GM20000 (cell line): ENCODE results near the gene CEBPA.
"Not testable (repeated sequence)": the region's sequence is repeated elsewhere in the genome, so short reads cannot be mapped to it uniquely, and the experiment has no call there.

Source experiments
- DNase-seq: peaks from one replicate; pipeline ENCODE4 v3.0.0; 2012; ENCODE audit warnings: low spot score
- TF ChIP-seq, protein P1 (sequence below): IDR thresholded peaks from 2 replicates; pipeline ENCODE4 v1.5.1; 2012; ENCODE audit warnings: mild to moderate bottlenecking, control low read depth; ENCODE audit errors: extremely low read depth, missing control alignments

The CEBPA gene

DNA sequence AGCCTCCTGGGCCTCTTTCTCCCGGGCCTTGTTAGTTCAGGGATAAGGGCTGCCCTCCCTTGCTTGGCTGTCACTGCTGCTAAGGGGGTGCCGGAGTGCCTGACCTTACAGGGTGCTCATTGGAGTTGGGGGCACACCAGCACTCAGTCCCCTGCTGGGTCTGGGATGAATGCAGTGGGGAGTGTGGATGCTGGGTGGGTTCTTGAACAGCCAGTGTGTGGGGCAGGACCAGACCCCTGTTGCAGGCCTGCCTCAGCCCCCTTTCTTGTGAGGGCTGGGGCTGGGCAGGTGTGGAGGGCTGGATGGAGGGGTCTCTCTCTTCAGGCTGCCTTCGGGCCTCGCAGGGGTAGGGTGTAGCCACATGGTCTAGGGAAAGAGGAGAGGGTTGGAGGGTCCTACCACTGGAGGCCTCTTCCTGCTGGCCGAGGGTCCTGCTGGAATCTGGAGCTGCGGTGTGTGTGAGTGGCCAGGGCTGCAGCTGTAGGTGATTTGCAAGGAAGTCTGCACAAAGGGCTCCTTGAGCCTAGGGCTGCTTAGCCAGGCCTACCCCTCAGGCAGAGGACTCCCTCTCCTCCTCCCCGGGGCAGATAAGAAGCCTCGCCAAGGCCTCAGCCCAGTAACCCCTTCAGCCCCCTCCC, 3.2 kb downstream of the CEBPA start:
- DNase-seq: no peak
- TF ChIP-seq, protein P1, sequence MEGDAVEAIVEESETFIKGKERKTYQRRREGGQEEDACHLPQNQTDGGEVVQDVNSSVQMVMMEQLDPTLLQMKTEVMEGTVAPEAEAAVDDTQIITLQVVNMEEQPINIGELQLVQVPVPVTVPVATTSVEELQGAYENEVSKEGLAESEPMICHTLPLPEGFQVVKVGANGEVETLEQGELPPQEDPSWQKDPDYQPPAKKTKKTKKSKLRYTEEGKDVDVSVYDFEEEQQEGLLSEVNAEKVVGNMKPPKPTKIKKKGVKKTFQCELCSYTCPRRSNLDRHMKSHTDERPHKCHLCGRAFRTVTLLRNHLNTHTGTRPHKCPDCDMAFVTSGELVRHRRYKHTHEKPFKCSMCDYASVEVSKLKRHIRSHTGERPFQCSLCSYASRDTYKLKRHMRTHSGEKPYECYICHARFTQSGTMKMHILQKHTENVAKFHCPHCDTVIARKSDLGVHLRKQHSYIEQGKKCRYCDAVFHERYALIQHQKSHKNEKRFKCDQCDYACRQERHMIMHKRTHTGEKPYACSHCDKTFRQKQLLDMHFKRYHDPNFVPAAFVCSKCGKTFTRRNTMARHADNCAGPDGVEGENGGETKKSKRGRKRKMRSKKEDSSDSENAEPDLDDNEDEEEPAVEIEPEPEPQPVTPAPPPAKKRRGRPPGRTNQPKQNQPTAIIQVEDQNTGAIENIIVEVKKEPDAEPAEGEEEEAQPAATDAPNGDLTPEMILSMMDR: no peak

DNA sequence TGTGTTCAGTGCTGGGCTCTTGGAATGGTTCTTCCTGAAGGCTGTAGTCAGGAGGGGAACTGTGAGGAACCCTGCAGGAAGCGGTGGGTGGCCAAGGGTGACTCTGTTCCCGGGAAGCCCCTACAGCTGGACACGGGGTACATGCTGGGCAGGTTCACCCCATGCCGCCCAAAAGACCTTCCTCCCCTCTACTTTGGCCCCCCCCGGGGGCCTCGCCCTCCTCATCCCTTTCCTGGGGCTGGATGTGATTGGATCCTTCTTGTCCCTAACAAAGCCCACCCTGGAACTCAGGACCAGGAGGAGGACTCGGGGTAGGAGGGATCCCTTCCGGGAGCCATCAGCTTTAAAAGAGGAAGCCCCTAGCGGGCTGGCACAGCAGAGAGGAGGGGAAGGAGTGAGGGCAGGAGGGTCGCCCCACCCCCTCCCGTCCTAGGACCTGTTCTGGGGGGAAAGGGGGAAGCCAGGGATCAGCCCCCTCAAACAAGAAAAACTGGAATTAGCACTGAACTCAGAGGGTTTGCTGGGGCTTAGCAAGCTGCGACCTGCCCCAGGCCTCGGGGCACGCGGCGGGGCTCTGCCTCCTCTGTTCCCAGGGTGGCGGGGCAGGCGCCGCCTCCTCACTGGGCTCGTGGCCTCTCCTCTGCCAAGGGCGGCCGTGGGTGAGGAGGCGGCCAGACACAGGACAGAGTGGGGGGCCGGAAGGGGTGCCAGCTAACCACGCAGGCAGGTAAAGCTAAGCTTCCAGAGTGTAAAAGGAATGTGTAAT, 4.0 kb downstream of the CEBPA start:
- DNase-seq: no peak
- TF ChIP-seq, protein P1: no peak

DNA sequence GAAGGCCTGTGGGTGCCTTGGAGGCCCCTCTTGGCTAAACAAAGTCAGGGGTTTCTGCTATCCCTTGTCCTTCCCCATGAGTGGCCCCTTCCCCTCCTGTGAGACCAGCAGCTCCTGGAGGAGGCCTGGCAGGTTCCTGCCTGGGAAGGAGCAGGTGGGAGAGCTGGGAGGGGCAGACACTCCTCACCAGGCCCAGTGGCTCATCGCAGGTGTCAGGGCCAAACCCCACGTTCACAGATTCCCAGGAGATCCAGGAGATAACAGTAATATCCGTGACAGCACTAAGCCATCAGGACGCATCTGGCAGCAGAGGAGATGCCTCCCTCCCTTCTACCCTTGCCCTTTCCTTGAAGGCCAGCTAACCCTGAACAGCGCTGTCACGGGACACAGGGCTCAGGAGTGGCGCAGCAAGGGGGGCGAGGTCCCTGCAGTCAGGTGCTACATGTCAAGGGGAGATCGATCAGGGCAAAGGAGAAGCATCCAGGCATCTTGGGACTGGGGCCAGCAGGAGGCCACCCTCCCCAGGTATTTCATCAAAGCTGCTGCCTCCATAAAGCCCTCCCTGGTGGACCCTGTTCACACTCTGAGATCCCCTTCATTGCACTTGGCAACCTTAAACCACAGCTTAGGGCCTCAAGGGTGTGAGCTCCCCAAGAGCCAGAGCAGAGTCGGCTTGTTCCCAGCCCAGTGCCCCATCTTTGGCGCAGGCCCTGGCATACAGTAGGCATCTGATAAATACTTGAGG, 4.8 kb downstream of the CEBPA start:
- DNase-seq: no peak
- TF ChIP-seq, protein P1: no peak

DNA sequence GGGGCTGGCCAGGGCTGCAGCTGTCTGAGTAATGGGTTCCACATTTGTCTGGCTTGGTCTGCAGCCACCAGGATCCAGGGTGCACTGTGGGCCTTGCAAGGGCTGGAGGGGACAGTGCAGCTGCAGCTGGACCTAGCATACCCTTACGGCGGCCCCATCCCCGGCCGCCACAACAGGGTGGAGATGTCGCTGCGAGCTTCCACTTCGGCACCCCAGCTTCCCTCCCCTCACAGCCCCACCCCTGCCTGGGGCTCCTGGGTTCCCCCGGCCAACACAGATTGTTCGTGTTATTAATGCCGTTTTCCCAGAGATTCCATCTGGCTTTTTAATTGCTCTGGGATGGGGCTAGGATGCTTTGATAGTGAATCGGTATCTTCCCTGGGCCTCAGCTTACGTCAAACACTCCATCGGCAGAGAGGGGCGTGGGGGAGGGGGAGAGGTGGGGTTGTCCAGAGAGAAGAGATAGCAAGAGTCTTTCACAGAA, 5.8 kb downstream of the CEBPA start:
- TF ChIP-seq, protein P1: no peak
- DNase-seq: no peak

DNA sequence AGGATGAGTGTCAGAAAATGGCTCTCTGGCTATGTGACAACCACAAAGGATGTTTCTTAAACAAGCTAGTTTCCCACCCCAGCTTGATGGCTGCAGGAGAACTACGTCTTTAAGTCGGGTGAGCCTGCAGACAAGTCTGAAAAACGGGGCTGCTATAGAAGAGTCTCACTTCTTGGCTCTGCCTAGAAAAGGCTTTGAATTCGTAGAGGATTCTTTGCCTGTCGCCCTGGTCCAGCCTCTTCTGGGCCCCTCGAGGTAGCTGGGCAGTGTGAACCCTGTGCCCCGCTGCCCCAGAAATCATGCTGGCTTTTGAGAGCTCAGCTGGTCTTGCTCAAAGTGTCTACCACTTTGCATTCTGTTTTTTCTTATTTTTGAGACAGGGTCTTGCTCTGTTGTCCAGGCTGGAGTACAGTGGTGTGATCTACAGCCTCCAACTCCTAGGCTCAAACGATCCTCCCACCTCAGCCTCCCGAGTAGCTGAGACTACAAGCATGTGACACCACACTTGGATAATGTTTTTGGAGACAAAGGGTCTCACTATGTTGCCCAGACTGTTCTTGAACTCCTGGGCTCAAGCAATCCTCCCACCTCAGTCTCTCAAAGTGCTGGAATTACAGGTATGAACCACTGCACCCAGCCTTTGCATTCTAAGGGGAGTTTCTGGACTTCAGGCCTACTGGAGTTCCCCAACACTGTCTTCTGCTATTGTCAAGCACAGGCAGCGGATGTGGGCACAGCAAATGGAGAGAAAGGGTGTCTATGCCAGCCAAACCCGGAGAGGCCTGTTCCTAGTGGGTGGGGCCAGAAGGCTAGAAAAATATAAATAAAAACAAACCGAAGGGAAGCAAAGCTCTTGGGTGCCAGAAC, 6.5 kb downstream of the CEBPA start:
- no peak for DNase-seq
- TF ChIP-seq, protein P1: no peak

DNA sequence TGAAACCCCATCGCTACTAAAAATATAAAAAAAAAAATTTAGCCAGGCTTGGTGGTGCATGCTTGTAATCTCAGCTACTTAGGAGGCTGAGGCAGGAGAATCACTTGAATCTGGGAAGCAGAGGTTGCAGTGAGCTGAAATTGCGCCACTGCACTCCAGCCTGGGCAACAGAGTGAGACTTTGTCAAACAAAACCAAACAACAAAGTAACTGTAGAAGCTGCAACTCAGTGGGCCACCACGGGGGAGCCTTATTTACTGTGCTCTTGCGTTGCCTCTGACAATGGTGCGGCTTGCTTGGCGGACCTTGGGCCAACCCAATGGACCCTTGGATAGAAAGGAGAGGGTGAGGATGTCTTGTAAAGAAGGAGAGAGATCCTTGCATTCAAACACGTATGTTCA, 7.3 kb downstream of the CEBPA start:
- DNase-seq: not testable (repeated sequence)

DNA sequence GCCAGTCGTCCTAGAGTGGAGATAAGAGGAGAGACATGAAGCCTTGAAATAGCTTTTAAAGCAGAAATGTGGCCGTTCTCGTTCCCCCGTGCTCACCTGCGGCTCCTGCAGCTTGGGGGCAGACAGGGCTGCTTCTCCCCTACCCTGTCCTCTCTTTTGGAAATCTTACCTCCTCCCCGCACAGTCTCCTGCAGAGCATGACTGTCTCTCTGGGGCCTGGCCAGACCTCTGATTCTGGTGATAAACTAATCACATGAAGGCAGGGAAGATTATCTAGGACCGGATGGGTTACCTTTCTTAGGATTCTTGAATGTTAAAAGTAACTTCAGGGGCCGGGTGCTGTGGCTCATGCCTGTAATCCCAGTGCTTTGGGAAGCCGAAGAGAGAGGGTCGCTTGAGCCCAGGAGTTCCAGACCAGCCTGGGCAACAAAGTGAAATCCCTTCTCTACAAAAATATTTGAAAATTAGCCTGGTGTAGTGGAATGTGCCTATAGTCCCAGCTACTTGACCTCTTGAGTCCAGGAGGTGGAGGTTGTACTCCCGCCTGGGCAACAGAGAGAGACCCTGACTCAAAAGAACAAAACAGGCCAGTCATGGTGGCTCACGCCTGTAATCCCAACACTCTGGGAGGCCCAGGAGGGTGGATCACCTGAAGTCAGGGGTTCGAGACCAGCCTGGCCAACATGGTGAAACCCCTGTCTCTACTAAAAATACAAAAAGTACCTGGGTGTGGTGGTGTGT, 8.1 kb downstream of the CEBPA start:
- TF ChIP-seq, protein P1: no peak
- DNase-seq: no peak
